OCI-LY1 (cell line): ENCODE measurements around the gene PLS3.

ENCODE experiments used
- H2AFZ ChIP-seq: fragments of 200-600 bp; sonication (generic), shearing (Covaris generic); 2 replicates; pipeline ENCODE4 v1.6.0; 2014; ENCODE audit warnings: antibody characterized with exemption, mild to moderate bottlenecking, low read length
- H3F3A ChIP-seq: fragments of 200-600 bp; sonication (generic), shearing (Covaris generic); 2 replicates; pipeline ENCODE4 v1.6.0; 2014; ENCODE audit warnings: mild to moderate bottlenecking, antibody characterized with exemption, low read length, moderate library complexity; ENCODE audit not compliant: insufficient read depth
- H3K27ac ChIP-seq: fragments of 200-600 bp; sonication (generic); 2 replicates; pipeline ENCODE4 v1.5.1; 2014; ENCODE audit warnings: low read length, mixed run types, mild to moderate bottlenecking, low read depth; ENCODE audit not compliant: poor library complexity, severe bottlenecking
- H3K27me3 ChIP-seq: fragments of 200-600 bp; sonication (generic); 2 replicates; pipeline ENCODE4 v1.6.0; 2014; ENCODE audit warnings: antibody characterized with exemption, mild to moderate bottlenecking, low read length, moderate library complexity; ENCODE audit not compliant: insufficient read depth
- H3K36me3 ChIP-seq: fragments of 200-600 bp; sonication (generic); 2 replicates; pipeline ENCODE4 v1.6.1; 2014; ENCODE audit warnings: mild to moderate bottlenecking, antibody characterized with exemption, low read length, moderate library complexity, mixed read lengths; ENCODE audit not compliant: insufficient read depth
- H3K4me1 ChIP-seq: fragments of 200-600 bp; sonication (generic); 2 replicates; pipeline ENCODE4 v1.5.1; 2014; ENCODE audit warnings: mild to moderate bottlenecking, low read length, moderate library complexity; ENCODE audit not compliant: insufficient read depth, severe bottlenecking
- H3K4me2 ChIP-seq: fragments of 200-600 bp; sonication (generic), shearing (Covaris generic); 2 replicates; pipeline ENCODE4 v1.6.1; 2014; ENCODE audit warnings: low read length
- H3K4me3 ChIP-seq: fragments of 200-600 bp; sonication (generic); 2 replicates; pipeline ENCODE4 v1.5.1; 2014; ENCODE audit warnings: low read length, low read depth, mild to moderate bottlenecking, mixed read lengths; ENCODE audit not compliant: poor library complexity, severe bottlenecking
- H3K79me2 ChIP-seq: fragments of 200-600 bp; shearing (Covaris generic); 2 replicates; pipeline ENCODE4 v1.6.1; 2016; ENCODE audit warnings: mixed run types, low read length, mixed read lengths; ENCODE audit not compliant: insufficient read depth
- H3K9ac ChIP-seq: fragments of 200-600 bp; sonication (generic), shearing (Covaris generic); 2 replicates; pipeline ENCODE4 v1.6.1; 2014; ENCODE audit warnings: mild to moderate bottlenecking, low read length, mixed read lengths
- H3K9me2 ChIP-seq: fragments of 200-600 bp; sonication (generic), shearing (Covaris generic); 2 replicates; pipeline ENCODE4 v1.6.1; 2014; ENCODE audit warnings: low read depth, mild to moderate bottlenecking, low read length, mixed read lengths
- H3K9me3 ChIP-seq: fragments of 200-600 bp; shearing (Covaris generic); 2 replicates; pipeline ENCODE4 v1.6.1; 2014; ENCODE audit warnings: low read length, mixed read lengths
- H4K20me1 ChIP-seq: fragments of 200-600 bp; sonication (generic), shearing (Covaris generic); 2 replicates; pipeline ENCODE4 v1.6.0; 2016; ENCODE audit warnings: mild to moderate bottlenecking, low read length; ENCODE audit not compliant: insufficient read depth
- EZH2 ChIP-seq: fragments of 200-600 bp; sonication (generic), shearing (Covaris generic); IDR thresholded peaks from 2 replicates; pipeline ENCODE4 v1.8.0; 2017; ENCODE audit warnings: borderline replicate concordance, mixed run types, mild to moderate bottlenecking, antibody characterized with exemption, low read length, moderate library complexity, mixed read lengths
- TF ChIP-seq, protein P1 (sequence below): fragments of 200-600 bp; sonication (generic), shearing (Covaris generic); IDR thresholded peaks from 2 replicates; pipeline ENCODE4 v1.5.1; 2017; ENCODE audit warnings: mild to moderate bottlenecking, antibody characterized with exemption, low read length, moderate library complexity, mixed read lengths

Gene PLS3

DNA sequence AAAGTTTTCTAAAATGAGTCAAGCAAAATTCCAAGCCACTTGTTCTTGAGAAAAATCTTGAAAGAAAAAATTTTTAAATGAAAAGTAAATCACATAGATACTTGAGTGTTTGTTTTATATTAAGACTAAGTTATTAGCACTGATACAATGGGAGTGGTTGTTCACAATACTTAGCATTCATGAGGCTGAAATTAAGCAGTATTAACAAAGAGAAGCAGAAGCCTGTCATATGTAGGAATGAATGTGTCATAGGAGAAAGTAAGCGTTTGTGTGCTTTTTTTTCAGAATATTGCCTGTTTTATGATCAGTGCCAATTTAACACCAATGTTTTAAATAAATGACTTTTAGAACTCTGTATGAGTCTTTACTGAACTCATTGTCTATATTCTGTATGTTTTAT lies 37.6 kb downstream of the PLS3 start:
- Histone ChIP-seq H3K9me2 (no peaks in the 10 kb centered on the region), H2AFZ (no peak overlapping the region), H3K27ac (no peak overlapping the region), H3K9ac (no peak overlapping the region), H3K4me2 (no peak overlapping the region), H4K20me1 (no peaks in the 10 kb centered on the region), H3K36me3 (no peaks in the 10 kb centered on the region), H3F3A (no peaks in the 10 kb centered on the region), H3K79me2 (no peaks in the 10 kb centered on the region), H3K9me3 (no peaks in the 10 kb centered on the region), H3K27me3 (no peaks in the 10 kb centered on the region), H3K4me3 (no peak overlapping the region), H3K4me1 (no peaks in the 10 kb centered on the region)
- TF ChIP-seq EZH2, result no peak
- TF ChIP-seq, protein P1, sequence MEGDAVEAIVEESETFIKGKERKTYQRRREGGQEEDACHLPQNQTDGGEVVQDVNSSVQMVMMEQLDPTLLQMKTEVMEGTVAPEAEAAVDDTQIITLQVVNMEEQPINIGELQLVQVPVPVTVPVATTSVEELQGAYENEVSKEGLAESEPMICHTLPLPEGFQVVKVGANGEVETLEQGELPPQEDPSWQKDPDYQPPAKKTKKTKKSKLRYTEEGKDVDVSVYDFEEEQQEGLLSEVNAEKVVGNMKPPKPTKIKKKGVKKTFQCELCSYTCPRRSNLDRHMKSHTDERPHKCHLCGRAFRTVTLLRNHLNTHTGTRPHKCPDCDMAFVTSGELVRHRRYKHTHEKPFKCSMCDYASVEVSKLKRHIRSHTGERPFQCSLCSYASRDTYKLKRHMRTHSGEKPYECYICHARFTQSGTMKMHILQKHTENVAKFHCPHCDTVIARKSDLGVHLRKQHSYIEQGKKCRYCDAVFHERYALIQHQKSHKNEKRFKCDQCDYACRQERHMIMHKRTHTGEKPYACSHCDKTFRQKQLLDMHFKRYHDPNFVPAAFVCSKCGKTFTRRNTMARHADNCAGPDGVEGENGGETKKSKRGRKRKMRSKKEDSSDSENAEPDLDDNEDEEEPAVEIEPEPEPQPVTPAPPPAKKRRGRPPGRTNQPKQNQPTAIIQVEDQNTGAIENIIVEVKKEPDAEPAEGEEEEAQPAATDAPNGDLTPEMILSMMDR, result no peak

DNA sequence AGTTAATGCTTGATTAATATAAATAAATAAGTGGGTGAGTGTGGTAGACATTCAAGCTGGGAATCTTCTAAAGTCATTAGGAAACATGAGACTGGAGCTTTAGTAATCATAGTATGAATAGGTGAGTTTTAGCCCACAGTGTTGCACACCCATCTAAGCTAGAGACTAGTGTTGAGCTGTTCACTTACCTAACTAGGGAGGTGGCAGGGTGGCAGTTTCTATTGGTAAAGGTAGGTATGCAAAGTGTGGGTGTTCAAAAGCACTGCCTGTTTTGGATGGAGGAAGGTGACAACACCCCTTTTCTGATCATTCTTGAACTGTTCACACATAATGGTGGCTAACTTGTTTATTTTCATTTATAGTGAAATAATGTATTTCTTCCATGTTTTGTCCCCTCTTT lies 41.3 kb downstream of the PLS3 start:
- no peaks in the 10 kb centered on the region for H3K36me3 ChIP-seq
- H3K4me3 ChIP-seq, result no peak overlapping the region
- no peak overlapping the region for H3K4me2 ChIP-seq
- no peak overlapping the region for H2AFZ ChIP-seq
- no peaks in the 10 kb centered on the region for H3K9me2 ChIP-seq
- no peak overlapping the region for H3K27ac ChIP-seq
- no peaks in the 10 kb centered on the region for H3K27me3 ChIP-seq
- no peaks in the 10 kb centered on the region for H3K4me1 ChIP-seq
- H3F3A ChIP-seq, result no peaks in the 10 kb centered on the region
- no peak overlapping the region for H3K9ac ChIP-seq
- H3K9me3 ChIP-seq, result no peaks in the 10 kb centered on the region
- H3K79me2 ChIP-seq, result no peaks in the 10 kb centered on the region
- no peaks in the 10 kb centered on the region for H4K20me1 ChIP-seq
- TF ChIP-seq EZH2, result no peak

DNA sequence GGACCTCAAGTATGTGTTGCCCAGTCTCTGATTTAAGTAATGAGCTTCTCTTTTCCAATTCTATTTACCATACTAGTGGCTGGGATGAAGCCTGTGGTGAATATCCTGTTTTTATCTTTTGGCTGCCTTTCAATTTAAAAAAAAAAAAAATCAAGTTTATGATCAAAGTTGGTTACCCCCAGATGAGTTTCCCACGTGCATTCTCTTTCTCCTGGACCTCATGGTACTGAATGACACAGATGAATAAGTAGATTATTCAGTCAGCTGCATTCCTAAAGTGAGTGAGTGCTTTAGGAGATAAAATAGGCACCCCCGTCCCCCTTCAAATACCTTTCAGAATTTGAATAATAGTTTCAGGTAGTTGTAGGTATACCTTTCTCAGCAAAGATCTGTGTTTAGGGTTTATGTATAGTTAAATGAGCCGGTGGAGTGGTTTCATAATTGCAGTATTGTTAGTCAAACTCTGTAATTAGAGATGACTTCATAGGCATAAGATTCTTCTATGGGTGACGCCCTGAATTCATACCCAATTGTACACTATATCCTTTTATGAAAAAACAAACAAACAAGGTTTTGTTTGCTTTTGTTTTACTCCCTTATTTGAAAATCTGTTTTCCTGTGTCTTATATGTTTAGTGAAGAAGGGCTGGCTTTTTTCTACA lies 41.9 kb downstream of the PLS3 start:
- H3K27ac ChIP-seq, result no peak overlapping the region
- no peak overlapping the region for H3K4me2 ChIP-seq
- TF ChIP-seq, protein P1, result no peak
- no peak for TF ChIP-seq EZH2

DNA sequence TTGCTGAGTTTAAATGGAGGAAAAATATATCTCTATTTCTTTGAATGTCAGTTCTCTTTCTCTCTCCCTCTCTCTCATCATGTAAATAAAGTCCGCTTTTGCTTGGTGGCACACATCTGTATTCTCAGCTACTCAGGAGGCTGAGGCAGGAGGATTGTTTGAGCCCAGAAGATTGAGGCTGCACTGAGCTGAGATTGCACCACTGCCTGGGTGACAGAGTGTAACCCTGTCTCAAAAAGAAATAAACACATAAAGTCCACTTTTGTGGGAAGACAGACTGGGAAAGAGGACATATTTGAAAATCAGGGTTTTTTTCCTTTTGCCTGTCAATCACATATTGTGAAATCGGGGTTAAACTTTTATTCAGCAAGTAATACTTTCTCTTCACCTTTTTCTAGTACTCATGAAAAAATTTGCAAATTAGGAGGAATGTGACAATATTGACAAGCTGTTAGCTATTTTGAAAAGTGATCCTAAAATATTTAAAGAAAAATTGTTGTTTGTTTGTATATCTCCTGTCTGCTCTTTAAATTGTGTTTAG lies 42.6 kb downstream of the PLS3 start:
- Histone ChIP-seq H4K20me1 (no peaks in the 10 kb centered on the region), H3K9me3 (no peaks in the 10 kb centered on the region), H3K27ac (no peak overlapping the region), H2AFZ (no peak overlapping the region), H3K9ac (no peak overlapping the region), H3F3A (no peaks in the 10 kb centered on the region), H3K27me3 (no peaks in the 10 kb centered on the region), H3K36me3 (no peaks in the 10 kb centered on the region), H3K4me1 (no peaks in the 10 kb centered on the region), H3K9me2 (no peaks in the 10 kb centered on the region), H3K4me2 (no peak overlapping the region), H3K79me2 (no peaks in the 10 kb centered on the region), H3K4me3 (no peak overlapping the region)
- TF ChIP-seq, protein P1, result no peak
- TF ChIP-seq EZH2, result no peak

More for the DNA sequence above, 41.9 kb downstream of the PLS3 start:
- Histone ChIP-seq H3K27me3 (no peaks in the 10 kb centered on the region), H3K9me2 (no peaks in the 10 kb centered on the region), H3K9ac (no peak overlapping the region), H3K36me3 (no peaks in the 10 kb centered on the region), H3K4me1 (no peaks in the 10 kb centered on the region), H2AFZ (no peak overlapping the region), H4K20me1 (no peaks in the 10 kb centered on the region), H3F3A (no peaks in the 10 kb centered on the region), H3K79me2 (no peaks in the 10 kb centered on the region), H3K4me3 (no peak overlapping the region), H3K9me3 (no peaks in the 10 kb centered on the region)
